Measurements from ENCODE around the gene UBL3.

Gene UBL3

DNA sequence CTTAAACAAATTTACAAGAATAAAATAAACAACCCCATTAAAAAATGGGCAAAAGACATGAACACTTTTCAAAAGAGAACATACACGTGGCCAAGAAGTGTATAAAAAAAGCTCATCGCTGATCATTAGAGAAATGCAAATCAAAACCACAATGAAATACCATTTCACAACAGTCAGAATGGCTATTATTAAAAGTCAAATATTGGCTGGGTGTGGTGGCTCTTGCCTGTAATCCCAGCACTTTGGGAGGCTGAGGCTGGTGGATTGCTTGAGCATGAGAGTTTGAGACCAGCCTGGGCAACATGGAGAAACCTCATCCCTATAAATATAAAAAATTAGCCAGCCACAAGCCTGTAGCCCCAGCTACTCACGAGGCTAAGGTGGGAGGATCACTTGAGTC, 89.9 kb downstream of the UBL3 start:
- no peak for DNase-seq (ENCODE audit: low read depth in 3 of 3, low spot score in 1 of 3)

GRCh38 chr13:29758531-29759114, 91.8 kb downstream of the UBL3 start:
- DNase-seq (ENCODE audit: low read depth in 3 of 3, low spot score in 1 of 3): peak in 1 of 3 donors; percentile 18

DNA sequence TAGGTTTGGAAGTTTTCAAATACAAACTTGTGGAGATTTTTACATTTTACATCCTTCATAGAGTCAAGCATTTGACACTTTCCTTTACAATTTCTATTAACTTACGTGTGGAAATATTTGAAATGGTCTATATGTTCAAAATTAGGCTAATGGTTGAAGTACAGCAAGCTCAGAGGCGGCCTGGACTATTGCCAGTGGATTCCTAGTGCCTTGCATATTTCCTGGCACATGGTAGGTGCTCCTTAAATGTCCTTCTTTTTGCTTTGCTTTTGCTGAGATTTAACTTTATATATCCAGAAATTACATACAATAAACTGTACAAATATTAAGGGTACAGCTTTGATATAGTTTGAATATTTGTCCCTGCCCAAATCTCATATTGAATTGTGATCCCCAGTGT, 93.9 kb downstream of the UBL3 start:
- DNase-seq (ENCODE audit: low read depth in 3 of 3, low spot score in 1 of 3): no peak

GRCh38 chr13:29754473-29754806, 96.0 kb downstream of the UBL3 start:
- DNase-seq (ENCODE audit: low read depth in 3 of 3, low spot score in 1 of 3): no peak

DNA sequence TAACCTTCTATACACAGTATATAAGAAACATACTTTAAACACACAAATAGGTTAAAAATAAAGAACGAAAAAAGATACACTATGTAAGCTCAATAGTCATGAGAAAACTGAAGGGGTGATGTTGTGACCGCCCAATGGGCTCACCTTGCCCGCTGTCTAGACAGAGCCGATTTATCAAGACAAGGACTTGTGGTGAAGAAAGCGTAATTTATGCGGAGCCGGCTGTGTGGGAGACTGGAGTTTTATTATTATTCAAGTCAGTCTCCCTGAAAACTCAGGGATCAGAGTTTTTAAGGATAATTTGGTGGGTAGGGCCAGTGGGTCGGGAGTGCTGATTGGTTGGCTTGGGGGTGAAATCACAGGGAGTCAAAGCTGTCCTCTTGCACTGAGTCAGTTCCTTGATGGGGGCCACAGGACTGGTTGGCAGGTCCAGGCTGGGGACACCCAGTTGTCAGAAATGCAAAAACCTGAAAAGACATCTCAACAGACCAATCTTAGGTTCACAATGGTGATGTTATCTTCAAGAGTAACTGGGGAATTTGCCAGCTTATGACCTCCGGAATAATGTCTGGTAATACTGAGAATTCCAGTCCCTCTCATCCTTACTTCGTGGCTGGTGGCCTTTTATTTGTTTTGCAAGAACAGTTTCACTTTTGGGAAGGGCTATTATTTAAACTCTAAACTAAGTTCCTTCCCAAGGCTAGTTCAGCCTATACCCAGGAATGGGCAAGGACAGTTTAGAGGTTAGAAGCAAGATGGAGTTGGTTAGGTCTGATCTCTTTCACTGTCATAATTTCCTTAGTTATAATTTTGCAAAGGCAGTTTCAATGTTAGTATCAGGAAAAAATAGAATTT, 96.6 kb downstream of the UBL3 start:
- DNase-seq (ENCODE audit: low read depth in 3 of 3, low spot score in 1 of 3): no peak

DNA sequence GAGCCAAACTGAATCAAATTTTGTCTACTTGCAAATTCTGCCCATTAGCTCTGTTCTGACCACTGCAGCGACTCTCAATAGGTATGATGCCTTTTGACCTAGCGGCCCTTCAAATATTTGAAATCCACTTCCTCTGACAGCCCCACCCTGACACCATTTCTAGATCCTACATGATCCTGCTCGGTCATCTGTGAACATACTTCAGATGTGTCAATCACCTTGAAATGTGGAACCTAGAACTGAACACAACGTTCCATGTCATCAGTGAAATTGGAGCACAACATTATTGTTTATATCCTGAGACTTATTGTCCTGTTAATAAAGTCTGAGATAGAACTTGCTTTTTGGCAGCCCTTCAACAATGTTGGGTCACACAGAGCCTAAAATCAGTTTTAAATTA, 98.2 kb downstream of the UBL3 start:
- DNase-seq (ENCODE audit: low read depth in 3 of 3, low spot score in 1 of 3): no peak

DNA sequence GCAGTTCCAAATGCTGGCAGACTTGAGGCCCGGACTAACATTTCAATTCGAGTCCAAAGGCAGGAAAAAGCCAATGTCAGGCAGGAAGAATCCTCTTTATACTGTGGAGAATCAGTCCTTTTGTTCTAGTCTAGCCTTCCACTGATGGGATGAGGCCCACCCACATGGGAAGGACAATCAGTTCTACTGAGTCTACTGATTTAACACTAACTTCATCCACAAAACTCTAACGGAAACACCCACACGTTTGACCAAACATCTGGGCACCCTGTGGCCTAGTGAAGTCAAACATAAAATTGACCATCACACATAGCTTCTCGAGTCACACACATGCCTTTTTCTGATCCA, 100.3 kb downstream of the UBL3 start:
- DNase-seq (ENCODE audit: low read depth in 3 of 3, low spot score in 1 of 3): no peak

DNA sequence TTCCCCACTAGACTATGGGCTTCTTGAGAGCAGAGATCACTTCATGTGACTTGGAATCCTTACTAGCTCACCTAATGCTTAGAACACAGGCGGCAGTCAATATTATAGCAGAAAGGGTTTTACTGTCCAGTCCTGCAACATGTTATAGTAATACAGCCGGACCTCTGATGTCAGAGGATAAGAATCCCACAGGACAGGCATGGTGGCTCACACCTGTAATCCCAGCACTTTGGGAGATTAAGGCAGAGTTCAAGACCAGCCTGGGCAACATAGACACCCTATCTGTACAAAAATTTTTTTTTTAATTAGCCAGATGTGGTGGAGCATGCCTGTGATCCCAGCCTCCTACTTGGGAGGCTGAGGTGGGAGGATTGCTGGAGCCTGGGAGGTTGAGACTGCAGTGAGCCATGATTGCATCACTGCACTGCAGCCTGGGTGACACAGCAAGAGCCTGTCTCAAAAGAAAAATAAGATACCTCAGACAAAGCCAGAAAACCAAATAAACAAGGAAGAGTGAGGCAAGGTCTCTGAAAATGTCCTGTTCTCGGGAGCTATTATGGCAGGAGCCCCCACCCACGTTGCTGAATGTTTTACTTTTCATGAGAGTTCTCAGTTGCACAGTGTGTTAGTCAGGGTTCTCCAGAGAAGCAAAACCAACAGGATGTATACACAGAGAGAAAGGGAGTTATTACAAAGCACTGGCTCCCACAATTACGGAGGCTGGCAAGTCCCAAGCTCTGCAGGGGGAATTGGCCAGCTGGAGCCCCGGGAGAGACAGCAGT, 100.8 kb downstream of the UBL3 start:
- no peak for DNase-seq (ENCODE audit: low read depth in 3 of 3, low spot score in 1 of 3)

DNA sequence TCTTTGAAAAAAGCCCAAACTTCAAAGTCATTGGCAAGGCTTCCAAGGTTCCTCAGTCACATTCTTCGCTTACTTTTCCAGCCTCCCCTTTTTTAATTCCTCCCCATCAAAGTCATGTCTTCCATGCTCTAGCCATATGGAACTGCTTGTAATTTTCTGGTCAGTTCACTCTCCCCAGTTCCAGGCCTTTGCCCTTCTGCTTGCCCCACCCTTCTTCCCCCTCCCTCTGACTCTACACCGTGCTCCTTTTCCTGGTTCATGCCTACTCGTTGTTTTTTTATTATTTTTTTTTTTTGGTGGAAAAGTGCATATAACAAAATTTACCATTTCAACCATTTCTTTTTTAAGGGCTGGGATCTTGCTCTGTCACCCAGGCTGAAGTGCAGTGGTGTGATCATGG, 102.3 kb downstream of the UBL3 start:
- no peak for DNase-seq (ENCODE audit: low read depth in 3 of 3, low spot score in 1 of 3)

DNA sequence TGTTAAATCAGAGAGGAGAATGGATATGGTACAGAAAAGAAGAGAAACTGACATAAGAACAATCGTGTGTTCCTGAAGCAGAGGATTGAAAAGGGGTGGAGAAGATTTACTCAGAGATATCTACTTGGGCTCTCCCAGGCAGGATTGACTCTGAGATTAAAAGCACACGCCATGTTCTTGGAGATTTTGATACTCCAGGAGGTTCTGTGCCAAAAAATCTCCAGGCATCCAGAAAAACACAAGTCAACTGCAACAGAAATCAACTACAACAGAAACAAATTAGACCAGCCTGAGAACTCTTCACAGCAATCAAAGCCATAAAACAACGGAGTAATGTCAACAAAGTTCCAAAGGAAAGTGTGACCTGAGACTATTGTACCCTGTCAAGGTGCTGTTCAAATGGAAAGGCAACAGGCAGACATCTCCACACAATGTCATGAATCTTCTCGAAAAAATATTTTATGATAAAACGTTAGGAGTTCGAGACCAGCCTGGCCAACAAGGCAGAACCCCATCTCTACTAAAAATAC, 104.2 kb downstream of the UBL3 start:
- no peak for DNase-seq (ENCODE audit: low read depth in 3 of 3, low spot score in 1 of 3)

GRCh38 chr13:29745704-29746103, 104.7 kb downstream of the UBL3 start:
- no peak for DNase-seq (ENCODE audit: low read depth in 3 of 3, low spot score in 1 of 3)

GRCh38 chr13:29743201-29743786, 107.1 kb downstream of the UBL3 start:
- DNase-seq (ENCODE audit: low read depth in 3 of 3, low spot score in 1 of 3): no peak

GRCh38 chr13:29740961-29741360, 109.5 kb downstream of the UBL3 start:
- no peak for DNase-seq (ENCODE audit: low read depth in 3 of 3, low spot score in 1 of 3)

- DNase-seq (ENCODE audit: low read depth in 3 of 3, low spot score in 1 of 3): no peak
Measured at GRCh38 chr13:29737061-29737460, 113.4 kb downstream of the UBL3 start.

DNA sequence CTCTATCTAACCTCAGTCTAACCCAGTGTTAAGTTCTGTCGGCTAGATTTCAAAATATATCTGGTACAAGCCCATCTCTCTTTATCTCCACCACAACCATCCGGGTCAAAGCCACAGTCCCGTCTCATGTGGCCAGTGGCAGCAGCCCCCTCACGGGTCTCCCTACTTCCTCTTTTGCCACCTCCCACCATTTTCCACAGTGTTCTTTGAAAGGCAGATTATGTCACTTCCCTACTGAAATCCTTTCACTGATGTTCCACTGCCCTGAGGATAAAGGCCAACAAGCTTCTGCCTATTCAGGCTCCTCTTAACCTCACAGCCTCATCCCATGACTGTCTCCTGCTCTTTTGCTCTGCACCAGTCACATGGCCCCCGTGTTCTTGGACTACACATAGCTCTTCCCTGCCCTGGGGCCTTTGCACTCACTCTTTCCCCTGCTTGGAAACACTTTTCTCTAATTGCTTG, 117.2 kb downstream of the UBL3 start:
- no peak for DNase-seq (ENCODE audit: low read depth in 3 of 3, low spot score in 1 of 3)

DNA sequence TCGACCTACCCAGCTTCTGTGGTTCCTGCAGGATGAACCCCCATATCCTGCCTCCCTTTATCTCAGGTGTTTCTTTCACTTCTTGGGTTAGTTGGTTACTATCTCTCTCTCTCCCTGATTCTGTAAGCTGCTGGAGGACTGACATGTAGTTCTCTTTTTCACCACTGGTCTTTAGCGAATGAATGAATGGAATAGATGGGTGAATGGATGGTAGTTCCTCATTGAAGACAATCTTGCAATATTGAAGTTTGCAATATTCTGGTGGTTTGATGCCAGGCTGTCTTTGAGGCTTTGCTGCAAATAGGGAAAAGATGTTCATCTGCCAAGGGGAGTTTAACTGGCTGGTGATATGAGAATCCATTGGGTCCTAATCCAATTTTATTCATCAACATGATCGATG, 120.2 kb downstream of the UBL3 start:
- no peak for DNase-seq (ENCODE audit: low read depth in 3 of 3, low spot score in 1 of 3)

- no peak for DNase-seq (ENCODE audit: low read depth in 3 of 3, low spot score in 1 of 3)
Measured at GRCh38 chr13:29722415-29722814, 128.0 kb downstream of the UBL3 start.

- DNase-seq (ENCODE audit: low read depth in 3 of 3, low spot score in 1 of 3): no peak
Measured at GRCh38 chr13:29721766-29722165, 128.7 kb downstream of the UBL3 start.

- no peak for DNase-seq (ENCODE audit: low read depth in 3 of 3, low spot score in 1 of 3)
Measured at GRCh38 chr13:29718694-29719093, 131.7 kb downstream of the UBL3 start.

DNA sequence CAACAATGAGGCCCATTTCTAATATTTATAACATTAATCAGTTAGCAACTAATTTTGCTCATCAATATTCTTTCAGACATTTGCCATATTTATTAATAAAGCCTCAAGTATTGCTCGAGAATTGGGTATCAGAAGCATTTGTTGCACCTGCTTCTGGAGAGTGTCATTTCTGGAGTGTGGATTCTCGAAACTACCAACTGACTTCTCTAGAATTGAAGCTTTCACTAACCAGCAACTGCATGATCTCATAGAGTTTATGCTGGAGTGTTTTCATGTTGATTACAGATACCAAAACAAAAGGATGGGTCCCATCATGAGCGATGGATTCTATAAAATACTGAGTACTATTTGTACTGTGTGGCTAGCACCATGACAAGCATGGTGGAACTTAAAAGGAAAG, 133.9 kb downstream of the UBL3 start:
- DNase-seq (ENCODE audit: low read depth in 3 of 3, low spot score in 1 of 3): no peak

All from stimulated activated CD4-positive, alpha-beta T cell treated with anti-CD3 and anti-CD28 coated beads, TNF-alpha, amount 100 ng/mL, for 1 hour (primary cell).